HG03342 (cell line): Measurements from ENCODE around the gene GNPNAT1.

ENCODE experiments used
- ATAC-seq: cut with Tn5 transposase; IDR thresholded peaks from one replicate; pipeline ENCODE4 v1.9.1; 2021; ENCODE audit warnings: mild to moderate bottlenecking, moderate library complexity; ENCODE audit not compliant: unreplicated experiment

Gene GNPNAT1

DNA sequence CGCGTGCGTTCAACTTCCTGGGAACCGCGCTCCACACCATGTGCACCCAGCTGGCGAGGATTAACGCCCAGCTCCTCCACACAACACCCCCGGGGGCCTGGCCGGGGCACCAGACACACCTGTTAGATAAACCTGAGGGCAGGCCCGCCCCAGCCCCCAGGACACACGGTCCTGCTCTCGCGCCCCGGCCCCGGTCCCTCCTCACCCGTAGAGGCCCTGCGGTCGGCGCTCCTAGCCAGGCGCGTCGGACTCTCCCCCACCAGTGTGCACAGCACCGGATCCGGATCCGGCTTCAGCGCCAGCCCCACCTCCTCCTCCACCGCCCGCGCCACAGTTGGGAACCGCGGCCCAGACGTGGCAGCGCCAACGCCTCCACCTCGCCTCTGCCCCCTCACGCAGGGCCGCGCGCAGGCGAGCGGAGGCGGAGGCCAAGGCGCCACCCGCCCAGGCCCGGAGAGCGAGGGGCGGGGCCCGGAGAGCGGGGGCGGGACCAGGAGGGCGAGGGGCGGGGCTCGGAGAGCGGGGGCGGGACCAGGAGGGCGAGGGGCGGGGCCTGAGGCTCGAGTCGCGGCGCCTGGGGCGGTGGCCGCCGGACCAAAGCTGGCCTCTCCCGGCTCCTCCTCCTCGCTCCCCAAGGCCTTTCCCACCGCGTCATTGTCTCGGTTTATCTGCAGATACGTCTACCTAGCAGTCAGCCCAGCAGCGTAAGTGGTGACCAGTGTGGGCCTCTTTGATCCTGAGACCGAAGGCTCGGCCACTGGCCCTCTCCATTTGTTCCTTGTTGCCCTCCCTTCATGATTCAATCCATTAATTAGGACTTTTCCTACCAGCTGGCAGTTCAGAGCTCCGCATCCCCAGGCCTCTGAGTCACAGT, at the start of gene GNPNAT1:
TSS of gene GNPNAT1 (minus strand) at position 385 of the 874 bp plus-strand sequence. CDS start 6,957 bp downstream, outside the sequence.
- peak; percentile 92 for ATAC-seq

DNA sequence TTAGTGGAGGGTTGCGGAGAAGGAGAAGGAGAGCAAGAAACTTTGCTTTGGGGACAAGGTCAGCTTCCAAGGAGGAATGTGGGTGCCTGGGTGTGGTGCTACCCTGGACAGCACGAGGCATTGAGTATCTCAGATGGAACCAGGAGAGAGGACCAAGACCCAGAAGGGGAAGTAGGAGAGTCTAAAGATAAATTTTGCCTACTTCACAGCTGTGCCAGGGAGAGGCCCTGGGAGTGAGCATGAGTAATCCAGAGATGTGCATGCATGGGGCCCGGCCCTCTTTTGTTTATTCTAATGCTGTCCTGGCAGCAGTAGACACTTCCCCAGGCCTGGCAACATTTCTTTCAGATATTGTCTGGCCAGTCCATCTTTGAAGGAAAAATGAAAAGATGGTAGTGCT, 49.5 kb upstream of the GNPNAT1 start:
- no peak for ATAC-seq

DNA sequence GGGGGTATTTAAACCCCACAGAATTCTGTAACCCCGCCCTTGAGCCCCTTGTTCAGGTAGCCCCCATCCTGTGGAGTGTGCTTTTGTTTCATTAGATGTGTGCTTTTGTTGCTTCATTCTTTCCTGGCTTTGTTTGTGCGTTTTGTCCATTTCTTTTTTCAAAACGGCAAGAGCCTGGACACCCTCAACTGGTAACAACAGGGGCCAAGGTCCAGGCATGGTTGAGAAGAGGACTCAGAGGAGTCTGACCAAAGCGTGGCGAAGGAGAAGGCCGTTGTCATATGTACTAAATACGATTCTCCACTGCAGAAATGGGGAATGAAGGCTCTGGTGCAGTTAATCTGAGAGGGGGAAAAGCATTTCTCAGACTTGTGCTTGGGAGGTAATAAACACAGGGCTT, 46.0 kb upstream of the GNPNAT1 start:
- ATAC-seq, result no peak

DNA sequence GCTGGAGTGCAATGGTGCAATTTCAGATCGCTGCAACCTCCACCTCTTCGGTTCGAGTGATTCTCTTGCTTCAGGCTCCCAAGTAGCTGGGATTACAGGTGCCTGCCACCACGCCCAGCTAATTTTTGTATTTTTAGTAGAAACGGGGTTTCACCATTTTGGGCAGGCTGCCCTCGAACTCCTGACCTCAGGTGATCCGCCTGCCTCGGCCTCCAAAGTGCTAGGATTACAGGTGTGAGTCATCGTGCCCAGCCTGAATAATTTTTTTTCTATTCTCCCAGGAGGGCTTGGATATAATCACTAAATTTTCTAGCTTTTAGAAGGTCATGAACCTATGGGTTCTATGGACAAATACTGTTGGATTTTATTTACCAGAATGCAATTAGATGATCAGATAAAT, 44.7 kb upstream of the GNPNAT1 start:
- ATAC-seq, result no peak

DNA sequence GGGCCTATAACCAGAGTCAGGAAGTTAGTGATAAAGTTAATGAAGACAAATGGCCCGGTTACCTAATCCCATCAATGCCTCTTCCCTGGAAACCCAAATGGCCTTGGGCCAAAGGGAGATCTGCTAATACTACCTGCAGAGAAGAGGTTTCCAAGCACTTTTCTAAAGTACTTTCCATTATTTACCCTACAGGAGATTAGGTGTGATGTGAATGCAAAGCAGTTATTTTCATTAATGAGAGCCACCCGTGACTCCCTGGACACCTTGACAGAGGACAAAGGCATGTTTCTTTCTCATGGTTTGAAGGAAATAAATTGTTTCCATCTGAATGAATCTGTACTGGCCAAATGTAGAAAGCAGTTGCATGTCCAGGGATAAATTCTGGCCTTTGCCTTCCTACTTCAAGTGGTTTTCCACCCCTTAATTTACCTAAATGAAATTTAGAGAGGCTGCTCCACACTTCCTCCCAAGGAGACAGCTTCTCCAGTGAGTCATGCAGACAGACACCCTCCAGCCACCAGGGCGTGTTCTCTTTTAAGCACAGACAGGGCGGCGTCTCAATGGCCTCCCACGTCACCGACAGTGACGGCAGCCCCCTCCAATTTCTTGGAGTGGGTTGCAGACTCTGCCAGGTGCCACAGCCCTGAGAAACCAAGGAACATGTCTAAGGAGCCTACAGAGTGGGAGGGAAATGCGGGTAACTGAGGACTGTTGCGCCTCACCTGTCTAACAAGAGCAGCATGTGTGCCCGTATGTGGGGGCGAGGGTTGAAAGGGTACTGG, 43.9 kb upstream of the GNPNAT1 start:
- ATAC-seq, result no peak

DNA sequence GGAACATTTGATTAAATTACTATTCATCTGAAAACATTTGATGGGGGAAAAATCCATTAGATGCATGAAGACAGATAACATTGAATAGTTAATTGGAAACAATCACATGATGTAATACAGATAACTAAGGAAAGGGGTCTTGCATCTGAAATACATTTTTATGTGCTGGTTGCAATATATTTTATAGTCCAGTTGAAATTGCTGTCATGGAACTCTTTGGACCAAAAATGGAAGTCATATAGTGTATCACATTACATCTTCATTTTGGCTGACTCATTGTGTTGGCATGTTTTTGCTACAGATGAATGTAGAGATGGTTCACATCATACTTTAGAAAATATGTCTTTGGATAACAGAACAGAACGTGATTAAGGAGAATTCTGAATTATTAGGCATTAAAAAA, 43.0 kb upstream of the GNPNAT1 start:
- ATAC-seq, result no peak

DNA sequence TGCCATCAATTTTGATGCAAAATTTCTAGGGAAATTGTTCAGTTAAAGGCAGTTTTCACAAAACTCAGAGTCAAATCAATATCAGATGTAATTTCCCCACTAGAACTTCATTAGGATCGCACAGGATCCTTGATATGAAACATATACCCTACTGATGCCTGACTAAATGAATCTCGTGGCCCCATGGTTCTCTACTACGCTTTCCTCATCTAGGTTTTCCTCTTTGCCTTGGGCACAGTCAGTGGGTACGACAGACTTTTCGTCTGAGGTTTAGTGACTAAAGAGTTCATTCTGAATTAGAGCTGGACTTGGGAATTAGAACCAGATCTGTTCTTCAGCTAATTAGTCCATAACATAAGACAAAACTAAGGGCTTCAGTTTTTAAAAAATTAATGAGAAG, 42.5 kb upstream of the GNPNAT1 start:
- ATAC-seq, result no peak

DNA sequence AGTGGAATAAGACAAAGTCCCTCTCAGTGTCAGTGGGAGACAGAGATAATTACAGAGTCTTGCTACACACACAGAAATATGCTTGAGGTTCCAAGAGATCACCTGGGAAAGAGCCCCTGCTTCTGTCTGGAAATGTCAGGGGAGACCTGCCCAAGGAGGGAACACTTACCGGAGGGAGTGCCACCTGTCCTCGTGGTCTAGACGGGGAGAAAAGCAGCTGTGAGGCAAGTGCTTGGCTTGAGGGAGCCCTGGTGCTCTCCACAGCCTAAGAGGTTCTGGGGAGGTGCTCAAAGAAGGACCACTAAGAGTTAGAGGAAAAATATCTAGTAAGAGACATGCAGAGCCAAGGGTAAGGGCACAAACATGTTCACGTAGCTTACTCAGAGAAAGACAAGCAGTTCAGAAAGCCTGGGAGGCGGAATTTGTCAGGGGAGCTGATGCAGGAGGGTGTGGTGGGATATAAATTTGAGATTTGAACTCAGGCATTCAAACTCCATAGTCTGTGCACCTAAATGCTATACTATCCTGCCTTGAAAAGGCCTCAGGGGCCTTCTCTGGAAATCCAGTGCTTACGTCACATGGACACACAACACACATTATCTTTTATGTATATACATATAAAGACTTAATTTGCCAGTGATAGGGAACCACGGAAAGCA, 38.2 kb upstream of the GNPNAT1 start:
- ATAC-seq, result no peak

DNA sequence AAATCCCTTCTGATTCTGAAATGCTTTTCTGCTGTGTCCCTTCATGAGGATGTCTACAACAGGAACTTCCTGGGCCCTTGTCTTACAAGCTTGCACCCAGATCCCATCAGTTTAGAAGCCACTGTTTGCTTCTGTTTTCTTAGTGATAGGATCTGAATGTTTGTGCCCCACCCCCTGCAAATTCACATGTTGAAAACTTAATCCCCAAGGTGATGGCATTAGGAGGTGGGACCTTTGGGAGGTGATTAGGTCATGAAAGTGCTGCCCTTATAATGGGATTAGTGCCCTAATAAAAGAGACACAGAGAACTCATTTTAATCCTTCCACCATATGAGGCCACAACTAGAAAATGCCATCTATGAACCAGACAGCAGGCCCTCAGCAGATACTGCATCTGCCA, 36.0 kb upstream of the GNPNAT1 start:
- ATAC-seq, result no peak

DNA sequence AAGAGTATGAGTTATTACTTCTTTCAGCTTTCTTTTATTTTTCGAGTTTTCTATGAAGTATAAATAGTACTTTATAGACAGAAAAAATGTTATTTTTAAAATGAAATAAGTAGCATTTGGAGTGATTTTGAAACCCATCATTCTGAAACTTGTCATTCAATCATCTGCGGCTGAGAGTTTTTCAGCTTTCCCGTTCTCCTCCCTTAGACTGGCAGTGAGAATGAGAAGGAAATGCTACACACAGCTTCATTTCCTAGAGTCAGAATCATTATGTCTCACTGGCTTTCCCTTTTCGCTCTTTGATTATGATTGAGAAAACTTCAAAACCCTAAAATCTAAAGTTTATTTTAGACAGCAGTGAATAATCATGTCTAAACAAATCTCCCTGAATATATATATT, 33.7 kb upstream of the GNPNAT1 start:
- no peak for ATAC-seq

DNA sequence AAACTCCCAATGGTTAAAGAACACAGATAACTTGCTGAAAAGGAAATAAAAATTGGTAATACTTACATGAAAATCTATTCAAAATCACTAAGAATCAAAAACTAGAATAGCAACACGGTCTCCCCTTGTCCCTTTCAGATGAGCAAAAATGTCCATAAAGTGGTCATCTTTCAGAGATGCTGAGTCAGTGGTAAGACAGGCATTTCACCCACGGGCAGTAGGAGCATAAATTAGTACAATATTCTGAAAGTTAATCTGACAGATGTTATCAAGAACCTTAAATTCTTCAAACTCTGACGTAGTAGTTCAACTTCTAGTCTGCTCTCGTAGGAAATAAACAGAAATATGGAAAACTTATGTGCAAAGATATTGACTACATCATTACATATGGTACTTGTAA, 33.1 kb upstream of the GNPNAT1 start:
- no peak for ATAC-seq

DNA sequence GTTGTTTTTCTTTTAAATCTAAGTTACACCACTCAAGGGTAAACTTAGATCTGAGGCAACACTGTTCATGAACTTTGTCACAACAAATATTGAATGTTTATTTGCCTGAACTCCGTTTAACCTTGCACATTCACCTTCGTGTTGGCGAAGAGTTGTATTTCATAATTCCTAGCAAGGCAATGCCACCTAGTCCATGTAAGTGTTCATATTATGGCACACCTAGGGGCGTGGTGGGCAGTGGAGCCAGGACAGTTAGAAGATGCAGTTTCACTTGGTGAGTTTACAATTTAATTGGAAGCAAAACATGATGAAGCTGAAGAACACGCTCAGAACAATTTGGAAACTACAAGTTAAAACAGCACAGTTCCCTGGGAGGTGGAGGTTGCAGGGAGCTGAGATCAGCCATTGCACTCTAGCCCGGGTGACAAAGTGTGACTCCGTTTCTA, 30.4 kb upstream of the GNPNAT1 start:
- ATAC-seq, result no peak

DNA sequence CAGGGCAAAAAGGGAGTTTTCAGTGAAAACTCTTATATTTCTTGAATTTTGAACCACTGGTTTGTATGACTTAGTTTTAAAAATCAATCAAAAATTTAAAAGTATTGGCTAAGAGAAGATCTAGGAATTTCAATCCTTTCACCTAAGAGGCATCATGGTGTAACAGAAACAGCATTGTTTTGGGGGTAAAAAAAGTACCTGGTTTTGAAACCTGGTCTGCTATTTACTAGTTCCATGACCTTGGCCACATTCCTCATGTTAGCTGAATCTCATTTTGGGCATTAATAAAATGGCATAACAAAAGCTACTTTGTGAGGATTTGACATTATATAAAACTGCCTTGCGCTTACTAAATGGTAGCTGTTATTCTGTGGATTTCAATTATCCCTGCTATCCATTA, 16.7 kb upstream of the GNPNAT1 start:
- no peak for ATAC-seq

DNA sequence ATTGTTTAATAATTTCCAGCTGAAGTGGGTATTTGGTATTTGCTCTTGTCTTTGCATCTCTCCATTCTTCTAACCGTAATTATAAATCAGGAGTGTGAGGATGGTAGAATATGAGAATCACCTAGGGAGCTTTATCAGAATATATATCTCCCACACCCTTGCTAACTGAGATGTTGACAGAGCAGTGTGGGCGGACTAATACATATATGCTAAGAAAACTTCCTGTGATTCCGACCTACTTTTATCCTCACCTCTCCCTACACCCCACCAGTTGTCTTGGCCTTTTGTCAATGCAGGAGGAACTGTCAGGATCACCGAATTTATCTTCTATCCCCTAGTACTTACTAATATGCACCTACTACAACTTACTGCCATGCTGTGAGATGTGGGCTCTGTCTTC, 14.7 kb upstream of the GNPNAT1 start:
- no peak for ATAC-seq

DNA sequence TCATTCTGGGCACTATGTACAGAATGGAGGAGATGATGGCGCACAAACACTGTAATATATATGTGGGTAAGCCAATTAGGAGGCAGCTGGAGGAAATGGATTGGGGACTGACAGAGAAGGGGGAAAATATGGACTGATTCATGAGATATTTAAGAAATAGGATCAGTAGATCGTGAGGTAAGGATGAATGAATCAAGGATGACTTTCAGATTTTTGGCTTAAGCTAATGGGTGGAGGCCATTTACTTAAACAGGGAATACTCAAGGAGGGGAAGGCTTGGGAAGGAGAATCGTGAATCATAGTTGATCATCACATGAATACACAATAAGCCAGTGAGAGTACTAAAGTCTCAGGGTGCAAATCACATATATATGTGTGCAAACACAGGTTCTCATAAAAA, 11.2 kb upstream of the GNPNAT1 start:
- ATAC-seq, result no peak

DNA sequence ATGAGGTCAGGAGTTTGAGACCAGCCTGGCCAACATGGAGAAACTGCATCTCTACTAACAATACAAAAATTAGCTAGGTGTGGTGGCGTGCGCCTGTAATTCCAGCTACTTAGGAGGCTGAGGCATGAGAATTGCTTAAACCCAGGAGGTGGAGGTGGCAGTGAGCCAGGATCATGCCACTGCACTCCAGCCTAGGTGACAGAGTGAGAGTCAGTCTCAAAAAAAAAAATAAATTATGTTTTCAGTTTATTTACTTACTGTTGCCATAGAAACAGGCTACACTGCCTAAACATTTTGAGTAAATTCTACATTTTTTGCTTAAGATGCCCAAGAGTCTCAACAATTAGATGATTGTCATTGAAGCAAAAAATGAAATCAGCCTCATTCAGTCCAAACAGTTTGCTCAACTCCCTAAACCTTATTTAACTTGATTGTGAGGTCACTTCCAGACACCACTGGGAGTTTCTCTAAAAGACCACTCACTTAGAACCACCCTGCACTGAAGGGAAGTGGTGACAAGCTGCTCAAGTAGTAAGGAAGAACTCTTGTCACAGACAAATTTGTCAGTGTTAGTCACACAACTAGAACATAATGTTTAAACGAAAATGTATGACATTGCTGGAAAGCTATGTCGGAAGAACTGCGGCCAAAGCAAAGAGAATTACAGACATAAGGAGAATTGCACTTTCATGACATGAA, 9.8 kb upstream of the GNPNAT1 start:
- no peak for ATAC-seq

DNA sequence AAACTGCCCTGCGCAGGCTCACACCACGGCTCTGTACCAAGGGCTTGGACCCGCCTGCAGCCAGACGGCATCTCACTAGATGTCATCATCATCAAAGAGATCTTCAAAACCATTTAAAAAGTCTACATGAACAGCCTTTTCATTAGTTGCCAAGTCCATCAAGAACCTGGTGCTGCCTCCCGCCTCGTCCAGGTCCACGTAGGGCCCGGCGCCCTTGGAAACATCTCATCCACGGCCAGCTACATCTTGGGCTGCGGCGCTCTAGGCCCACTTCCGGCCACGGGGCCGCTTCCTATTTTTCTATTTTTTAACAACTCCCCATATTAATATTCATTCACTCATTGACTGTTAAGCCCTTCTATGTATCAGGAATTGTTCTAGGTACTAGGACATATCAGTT, 7.4 kb upstream of the GNPNAT1 start:
- ATAC-seq, result no peak

DNA sequence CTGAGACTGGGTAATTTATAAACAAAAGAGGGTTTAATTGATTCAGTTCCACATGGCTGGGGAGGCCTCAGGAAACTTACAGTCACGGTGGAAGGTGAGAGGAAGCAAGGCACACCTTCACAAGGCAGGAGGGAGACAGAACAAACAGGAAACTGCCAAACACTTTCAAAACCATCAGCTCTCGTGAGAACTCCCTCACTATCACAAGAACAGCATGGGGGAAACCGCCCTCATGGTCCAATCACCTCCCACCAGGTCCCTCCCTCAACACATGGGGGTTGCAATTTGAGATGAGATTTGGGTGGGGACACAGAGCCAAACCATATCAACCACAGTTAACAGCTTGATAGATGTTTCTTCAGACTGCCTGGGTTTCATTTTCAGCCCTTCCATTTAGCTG, 6.2 kb upstream of the GNPNAT1 start:
- no peak for ATAC-seq

DNA sequence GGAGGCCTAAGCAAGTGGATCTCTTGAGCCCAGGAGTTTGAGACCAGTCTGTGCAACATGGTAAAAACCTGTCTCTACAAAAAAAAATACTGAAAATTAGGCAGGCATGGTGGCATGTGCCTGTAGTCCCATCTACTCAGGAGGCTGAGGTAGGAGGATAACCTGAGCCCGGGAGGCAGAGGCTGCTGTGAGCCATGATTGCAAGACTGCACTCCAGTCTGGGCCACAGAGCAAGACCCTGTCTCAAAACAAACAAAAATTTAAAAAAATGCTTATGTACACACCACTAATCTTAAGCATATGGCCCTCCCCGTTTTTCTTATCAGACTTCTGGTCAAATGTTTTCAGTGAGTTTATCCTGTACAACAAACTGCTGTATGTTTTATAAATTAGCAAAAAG, 1.7 kb upstream of the GNPNAT1 start:
- no peak for ATAC-seq

DNA sequence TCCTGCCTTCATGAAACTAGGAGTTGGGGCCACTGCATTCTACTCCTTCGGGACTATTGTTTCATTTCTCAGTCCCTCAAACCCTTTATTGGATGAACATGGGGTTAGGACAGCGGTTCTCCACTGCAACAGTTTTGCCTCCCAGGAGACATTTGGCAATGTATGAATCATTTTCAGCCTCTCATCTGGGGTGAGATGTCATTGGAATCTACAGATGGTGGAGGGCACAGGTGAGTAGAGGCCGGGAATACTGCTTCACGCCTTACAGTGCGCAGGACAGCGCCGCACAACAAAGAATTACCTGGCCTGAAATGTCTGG, 649 bp upstream of the GNPNAT1 start:
- no peak for ATAC-seq

DNA sequence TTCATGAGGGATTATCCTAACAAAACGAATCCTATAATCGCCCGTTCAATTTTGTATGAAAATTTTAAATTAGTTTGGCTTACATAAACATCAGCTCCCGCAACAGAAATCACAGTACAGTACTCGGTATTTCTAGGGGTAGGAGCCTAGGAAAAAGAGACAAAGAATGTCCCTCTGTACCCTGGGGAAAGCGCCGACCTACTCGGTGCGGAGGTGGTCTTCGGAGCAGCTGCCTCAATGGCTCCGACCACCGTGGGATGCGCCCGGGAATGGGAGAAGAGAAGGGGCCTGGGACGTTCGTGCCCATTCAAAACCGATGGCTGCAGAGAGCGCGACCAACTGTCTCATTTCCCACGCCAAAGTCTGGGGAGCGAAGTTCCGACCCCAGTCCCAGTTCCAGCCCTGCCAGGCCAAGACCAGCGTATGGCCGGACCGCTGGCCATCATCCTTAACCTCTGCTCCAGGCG, 618 bp downstream of the GNPNAT1 start:
- ATAC-seq, result no peak
